GM10847 (cell line): ENCODE measurements around the gene ZCCHC7.

ENCODE experiments used
- POLR2A ChIP-seq: IDR thresholded peaks from 2 replicates; pipeline ENCODE4 v1.6.1; 2011; ENCODE audit not compliant: insufficient read length; ENCODE audit errors: extremely low read depth

Gene ZCCHC7

DNA sequence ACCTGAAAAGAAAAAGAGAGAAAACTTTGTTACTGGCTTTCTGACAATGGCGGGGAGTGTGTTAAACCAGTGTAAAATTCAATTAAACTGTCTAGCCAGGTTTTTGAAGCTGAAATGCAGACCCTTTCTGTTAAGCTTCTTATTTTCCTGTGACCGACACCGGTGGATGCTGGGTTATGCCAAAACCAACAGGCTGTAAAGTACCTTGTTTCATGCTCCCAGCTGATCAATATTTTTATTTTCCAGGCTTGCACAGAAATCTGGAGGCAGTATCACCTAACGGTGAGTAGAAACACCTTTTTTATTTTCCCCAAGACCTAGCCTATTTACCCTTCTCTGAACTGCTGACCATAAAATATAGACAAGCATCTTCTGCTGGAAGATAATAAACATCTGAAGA is 207.2 kb downstream of the ZCCHC7 start:
- TF ChIP-seq POLR2A, result no peak

DNA sequence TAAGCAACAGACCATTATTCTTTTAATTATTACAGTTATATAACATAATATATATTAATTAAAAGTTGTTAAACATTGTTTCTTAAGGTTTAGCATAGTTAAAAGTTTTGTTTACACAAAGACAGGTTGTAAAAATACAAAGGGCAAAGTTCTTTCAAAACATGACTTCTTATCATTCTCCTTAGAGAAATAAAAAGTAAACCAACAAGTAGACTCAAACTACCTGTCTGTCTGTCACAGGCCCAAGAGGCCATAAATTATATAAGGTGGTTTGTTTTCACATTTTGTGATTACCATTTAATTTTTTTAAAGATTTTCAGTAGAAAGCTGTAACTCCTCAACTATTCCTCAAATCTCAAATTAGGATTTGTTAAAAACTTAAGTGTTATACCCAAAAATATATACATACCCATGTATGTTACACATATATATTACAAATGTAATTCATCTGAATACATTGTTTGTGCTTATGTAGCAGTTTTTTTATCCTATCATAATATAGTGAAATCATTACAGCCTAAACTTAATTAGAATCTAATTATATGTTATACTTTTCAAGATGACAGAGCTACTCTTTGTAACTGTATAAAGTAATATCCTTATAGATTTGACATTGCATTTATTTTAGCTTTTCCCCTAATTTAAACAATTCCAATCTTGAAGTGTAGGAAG is 208.3 kb downstream of the ZCCHC7 start:
- no peak for TF ChIP-seq POLR2A

DNA sequence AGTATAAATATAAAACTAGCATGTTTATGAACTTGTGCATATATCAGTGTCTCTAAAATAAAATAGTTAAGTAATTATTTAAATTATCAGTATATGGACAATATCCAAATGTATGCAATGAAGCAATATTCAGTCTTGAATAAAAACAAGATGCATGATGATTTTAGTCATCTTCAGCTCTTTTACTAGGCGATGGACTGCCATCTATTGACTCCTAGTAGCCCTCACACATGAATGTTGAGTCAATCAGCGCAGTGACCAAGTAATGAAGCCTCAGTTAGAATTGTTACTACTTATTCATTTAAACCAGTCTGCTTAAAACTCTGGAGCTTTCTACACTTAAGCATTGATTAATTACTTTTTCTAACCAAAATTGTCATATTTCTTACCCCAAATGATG is 209.2 kb downstream of the ZCCHC7 start:
- no peak for TF ChIP-seq POLR2A

DNA sequence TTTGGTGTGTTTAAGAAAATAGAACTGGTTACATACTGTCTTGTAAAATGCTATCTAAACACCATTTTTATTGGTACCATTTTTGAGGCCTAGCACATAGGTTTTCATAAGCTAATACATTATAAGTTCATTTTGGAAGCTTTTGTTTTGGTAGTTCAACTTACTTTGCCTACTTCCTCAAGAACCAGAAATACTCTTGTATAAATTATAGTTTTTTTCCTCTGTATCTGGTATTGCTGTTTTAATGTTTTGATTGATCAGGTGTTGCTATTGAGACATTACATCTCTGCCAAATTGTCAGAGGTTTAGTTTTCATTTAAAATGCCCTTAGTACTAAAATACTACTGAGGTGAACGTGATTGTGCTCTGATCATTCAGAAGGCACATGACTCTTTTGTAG is 211.5 kb downstream of the ZCCHC7 start:
- TF ChIP-seq POLR2A, result no peak

DNA sequence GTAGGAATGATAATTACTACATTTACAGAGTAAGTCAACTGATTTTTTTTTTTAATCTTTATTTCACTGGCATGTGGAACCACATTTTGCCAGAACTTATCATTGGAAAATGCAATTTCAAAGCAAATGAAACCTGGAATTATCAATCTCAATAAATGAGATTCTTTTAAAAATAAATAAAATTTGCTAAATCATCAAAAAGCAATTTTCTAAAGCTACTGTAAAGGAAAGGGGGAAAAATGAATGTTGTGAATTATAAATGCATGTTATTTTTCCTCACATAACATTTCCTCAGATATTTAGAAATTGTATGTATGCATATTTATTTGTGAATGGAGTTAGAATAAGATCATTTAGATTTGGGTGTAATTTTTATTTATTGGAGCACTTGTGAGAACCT is 212.2 kb downstream of the ZCCHC7 start:
- no peak for TF ChIP-seq POLR2A

DNA sequence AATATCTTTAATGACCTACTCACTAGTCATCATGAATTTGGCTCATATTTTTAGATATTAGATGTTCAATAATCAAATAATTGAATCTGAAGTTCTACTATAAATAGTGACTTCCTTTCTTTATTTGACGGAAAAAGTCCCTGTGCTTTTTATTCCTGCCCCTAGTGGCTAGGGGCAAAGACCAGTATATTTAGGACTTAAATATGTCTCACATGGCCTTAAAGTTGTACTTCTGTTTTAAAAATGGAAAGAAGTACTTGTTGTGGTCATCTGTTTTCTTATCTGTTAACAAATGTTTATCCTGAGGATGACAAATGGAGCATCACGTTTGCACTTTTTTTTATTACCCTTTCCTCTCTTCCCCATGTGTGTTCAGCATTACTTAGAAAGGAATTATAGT is 212.9 kb downstream of the ZCCHC7 start:
- no peak for TF ChIP-seq POLR2A

DNA sequence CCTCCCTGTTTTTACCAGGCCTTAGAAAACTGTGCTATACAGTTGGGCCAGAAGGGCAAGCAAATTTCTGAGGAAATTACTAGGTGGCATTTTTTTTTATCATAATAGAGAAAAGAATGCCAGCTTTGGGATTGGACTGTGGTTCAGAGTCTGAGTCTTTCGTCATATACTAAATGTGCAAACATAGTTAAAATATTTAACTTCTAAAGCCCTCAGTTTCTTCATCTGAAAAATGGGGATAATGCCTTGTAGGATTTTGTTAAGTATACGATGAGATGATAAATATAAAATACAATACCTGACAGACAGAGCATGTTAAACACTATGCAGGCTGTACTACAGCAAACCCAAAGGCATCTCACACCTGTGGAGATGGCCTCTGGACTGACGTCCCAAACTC is 214.9 kb downstream of the ZCCHC7 start:
- no peak for TF ChIP-seq POLR2A

DNA sequence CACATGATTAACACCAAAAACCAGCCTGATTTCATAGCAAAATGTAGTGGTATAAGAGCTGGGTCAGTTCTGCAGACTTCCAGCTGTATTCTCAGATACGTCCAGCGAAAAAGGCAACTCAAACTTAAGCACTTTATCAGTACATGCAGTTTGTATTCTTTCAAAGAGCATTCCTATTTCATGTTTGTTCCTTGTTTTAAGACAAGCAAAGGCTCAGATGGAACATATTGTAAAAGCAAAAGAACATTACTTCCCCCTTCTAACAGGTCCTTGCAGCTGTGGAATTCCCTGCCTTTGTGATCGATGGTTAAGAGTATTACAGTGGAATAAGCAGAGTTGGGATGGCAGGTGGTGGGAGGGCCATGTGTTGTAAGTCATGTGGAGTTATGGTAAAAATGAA is 215.8 kb downstream of the ZCCHC7 start:
- TF ChIP-seq POLR2A, result no peak

DNA sequence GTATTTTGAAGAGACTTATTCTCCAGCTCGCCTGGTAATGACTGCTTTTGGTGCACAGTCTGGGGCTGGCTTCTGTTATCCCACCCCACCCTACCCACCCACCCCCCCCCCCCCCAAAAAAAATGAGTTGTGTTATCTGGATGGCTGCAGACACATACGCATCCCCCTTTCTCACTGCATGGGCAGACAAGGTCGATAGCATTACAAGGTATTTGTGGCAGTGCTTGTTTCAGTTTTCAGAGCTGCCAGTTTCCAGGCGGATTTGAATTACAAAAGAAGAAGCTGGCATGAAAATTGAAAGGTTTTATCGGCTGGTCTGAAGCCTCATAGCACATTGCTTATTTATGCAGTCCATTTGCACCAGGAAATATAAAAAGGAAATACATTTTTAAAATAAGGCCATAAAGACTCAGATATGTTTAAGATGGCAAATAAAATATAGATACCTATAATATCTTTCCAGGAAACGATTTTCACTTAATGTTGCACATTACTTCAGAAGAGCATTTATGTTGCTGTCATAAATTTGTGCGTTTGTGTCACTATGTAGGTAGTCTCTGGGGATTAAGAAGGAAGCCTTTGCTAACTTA is 217.0 kb downstream of the ZCCHC7 start:
- no peak for TF ChIP-seq POLR2A

DNA sequence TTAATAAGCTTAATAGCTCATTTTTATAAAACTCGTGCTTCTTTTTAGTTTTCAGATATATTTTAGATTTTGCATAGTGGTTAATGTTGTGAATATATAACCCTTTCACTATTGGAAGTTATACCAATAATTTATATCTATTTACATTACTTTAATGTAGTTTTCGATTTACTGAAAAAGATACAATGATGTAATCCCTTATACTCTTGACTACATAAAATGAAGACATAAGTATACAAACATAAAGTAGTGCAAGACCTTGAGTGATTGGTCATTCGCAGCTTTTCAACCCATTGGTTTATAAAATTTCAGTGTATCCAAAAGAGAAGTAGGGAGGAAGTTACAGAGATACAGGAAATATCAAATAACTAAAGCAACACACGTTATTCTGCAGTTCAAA is 217.8 kb downstream of the ZCCHC7 start:
- no peak for TF ChIP-seq POLR2A

DNA sequence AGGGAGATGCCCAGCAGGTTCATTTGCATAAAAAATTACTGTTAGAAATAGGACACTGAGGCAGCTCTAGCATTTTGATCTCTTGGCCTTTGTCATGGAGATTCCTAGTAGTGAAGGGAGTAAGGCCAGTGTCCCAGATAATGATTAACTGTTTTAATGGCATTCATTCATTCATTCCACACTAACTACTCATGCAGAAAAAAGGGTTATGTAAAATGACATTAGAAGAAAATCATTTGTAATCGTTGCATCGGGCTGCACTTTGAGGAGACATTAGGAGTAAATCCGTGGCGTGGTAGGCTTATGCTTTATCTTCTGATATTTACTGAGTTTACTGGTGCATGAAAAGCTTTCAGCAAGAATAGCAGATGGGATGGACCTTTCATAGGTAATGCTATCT is 219.5 kb downstream of the ZCCHC7 start:
- no peak for TF ChIP-seq POLR2A

DNA sequence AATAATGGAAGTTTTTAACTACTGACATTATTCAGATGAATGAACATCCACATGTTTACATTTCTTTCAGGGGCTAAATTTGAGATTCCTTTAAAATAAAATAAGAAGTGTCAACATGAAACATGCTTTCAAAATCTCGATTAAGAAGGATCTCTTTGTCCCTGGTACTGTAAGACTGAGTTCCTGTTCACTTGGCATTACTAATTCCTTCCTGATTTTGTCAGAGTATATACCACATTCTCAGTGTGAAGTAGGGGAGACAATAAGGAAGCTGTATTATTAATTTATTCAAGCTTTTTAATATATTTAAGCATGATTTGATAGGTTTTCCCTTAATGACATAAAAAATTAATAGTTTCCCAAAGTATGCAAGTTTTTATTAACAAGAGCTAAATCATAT is 220.6 kb downstream of the ZCCHC7 start:
- no peak for TF ChIP-seq POLR2A

DNA sequence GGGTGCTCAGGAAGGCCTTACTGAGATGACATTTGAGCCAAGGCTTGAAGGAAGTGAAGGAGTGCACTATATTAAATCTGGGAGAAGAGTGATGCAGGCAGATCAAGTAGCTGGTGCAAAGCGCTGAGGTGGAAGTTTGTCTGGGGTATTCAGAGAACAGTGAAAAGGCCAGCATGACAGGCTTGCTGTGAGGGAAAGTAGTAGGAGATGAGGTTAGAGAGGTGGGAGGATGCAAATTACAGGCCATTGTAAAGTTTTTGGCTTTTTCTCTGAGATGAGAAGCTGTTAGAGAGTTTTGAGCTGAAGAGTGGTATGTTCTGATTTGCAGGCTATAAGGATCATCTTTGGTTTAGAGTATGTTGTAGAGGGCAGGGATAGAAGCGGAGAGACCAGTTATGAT is 221.3 kb downstream of the ZCCHC7 start:
- no peak for TF ChIP-seq POLR2A

DNA sequence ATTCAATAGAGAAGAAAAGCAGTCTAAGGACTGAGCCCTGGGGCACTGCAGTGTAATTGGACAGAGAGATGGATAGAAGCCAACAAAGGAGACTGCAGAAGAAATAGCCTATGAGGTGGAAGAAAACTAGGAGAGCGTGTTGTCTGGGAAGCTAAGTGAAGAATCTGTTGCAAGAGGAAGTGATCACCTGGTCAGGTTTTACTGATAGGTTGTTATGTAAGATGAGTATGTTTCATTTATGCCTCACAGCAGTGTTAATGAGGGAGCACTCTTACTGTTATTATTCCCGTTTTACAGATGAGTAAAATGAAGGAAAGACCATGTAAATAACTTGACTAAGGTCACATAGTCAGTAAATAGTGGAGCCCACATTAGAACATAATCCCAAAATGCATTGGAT is 222.1 kb downstream of the ZCCHC7 start:
- TF ChIP-seq POLR2A, result no peak

DNA sequence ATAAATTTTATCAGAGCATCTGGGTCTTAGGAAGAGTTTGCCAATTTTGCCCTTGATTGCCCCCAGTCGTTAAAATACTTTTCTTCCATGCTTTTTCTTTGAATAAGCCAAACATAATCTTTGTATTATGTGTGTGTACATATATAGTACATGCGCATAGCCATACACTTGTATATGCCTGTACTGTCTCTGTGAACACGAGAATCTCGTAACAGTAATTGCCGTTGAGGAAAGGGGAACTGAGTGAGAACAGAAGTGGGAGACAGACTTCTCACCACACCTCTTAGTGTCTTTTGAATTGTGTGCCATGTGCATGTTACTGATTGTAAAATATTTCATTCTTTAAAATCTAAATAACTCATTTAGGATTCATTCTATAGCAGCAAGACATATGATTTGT is 222.5 kb downstream of the ZCCHC7 start:
- TF ChIP-seq POLR2A, result no peak

DNA sequence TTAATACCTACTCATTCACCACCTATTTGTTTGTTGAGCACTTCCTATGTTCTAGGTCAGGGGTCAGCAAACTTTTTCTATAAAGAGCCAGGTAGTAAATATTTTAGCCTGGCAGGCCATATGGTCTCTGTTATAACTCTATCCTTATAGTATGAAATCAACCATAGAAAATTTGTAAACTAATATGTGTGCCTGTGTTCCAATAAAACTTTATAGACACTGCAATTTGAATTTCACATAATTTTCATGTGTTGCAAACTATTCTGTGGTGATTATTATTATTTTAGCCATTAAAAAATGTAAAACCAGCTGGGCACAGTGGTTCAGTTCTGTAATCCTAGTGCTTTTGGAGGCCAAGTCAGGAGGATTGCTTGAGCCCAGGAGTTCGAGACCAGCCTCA is 223.3 kb downstream of the ZCCHC7 start:
- TF ChIP-seq POLR2A, result no peak

DNA sequence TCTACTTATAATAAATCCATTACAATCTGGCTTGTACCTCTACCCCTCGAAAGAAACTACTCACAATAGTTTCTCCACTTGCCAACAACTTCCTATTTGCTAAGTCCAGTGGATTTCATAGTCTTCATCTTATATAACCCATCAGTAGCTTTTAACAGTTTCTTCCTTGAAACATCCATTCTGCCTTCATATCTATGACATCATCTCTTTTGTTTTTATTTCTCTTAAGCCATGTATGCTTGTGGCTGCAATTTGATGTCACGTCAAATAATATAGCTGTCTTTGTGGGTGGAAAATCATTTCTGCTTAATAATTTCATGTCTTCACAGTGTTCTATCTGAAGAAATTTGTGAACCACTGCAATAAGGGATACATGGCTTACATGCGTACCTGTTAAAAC is 224.7 kb downstream of the ZCCHC7 start:
- TF ChIP-seq POLR2A, result no peak
